Subcutaneous adipose tissue (tissue), 4 donors: ENCODE data around the gene PDRG1. TPM values are rescaled to one million over a fixed set of nuclear protein-coding genes. Genes with fewer than 3 reads are reported as not detected.

Experiments used
- total RNA-seq, 4 donors: library from RNA; depleted of rRNA; stranded (reverse); fragments of >200 nt; gene quantifications; one replicate each; pipeline ENCODE4 v1.1.0, GENCODE V29; 2016
- TF ChIP-seq, protein P1 (sequence below): fragments of 450-650 bp; IDR thresholded peaks from one replicate; pipeline ENCODE4 v1.5.1; 2016; ENCODE audit warnings: low read depth, mild to moderate bottlenecking, control low read depth, antibody characterized with exemption, moderate library complexity

The PDRG1 gene
- total RNA-seq, 4 donors from 2014 or later, result 5.1 to 8.3 (median 6.6) TPM

GRCh38 chr20:31948008-31948407, 3.8 kb downstream of the PDRG1 start:
- TF ChIP-seq, protein P1, sequence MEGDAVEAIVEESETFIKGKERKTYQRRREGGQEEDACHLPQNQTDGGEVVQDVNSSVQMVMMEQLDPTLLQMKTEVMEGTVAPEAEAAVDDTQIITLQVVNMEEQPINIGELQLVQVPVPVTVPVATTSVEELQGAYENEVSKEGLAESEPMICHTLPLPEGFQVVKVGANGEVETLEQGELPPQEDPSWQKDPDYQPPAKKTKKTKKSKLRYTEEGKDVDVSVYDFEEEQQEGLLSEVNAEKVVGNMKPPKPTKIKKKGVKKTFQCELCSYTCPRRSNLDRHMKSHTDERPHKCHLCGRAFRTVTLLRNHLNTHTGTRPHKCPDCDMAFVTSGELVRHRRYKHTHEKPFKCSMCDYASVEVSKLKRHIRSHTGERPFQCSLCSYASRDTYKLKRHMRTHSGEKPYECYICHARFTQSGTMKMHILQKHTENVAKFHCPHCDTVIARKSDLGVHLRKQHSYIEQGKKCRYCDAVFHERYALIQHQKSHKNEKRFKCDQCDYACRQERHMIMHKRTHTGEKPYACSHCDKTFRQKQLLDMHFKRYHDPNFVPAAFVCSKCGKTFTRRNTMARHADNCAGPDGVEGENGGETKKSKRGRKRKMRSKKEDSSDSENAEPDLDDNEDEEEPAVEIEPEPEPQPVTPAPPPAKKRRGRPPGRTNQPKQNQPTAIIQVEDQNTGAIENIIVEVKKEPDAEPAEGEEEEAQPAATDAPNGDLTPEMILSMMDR, result no peak

- TF ChIP-seq, protein P1, result no peak
These were observed 6.1 kb downstream of the PDRG1 start for GRCh38 chr20:31945785-31946184.

GRCh38 chr20:31945319-31945718, 6.5 kb downstream of the PDRG1 start:
- TF ChIP-seq, protein P1, result no peak

DNA sequence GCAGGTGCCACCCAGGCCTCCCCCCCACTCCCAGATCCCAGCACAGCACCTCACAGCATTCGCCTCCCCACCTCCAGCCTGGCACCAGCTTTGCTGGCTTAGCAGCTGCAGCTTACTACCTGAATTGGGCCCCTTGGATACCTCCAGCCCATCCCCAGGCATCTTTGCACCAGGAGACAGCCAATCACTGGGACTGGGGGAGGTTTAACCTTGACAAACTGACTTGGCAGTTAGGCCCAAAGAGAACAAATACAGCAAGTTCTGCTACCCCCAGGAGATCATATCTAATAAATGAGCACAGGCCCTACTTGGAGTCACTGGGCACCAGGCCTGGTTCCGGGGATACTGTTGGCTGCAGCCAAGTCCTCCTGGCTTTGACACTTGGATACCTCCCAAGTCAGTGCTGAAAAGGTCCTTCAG, 8.8 kb downstream of the PDRG1 start:
- TF ChIP-seq, protein P1, result no peak

DNA sequence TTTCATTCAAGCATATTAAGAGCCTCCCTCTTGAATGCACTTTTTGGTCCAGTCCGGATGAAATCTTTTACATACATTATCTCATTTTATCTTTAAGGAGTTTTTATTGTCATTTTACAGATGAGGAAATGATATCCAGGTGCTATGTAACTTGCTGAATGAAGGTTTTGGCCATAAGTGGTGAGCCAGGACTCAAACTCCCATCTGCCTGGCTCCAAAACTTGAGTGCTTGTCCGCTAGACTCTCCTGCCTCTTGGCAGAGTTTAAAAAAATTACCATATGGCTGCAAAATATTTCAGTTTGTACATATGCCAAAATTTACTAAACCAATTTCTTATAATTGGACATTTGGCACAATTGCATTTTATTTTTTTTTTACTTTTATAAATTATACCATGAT, 12.2 kb downstream of the PDRG1 start:
- TF ChIP-seq, protein P1, result no peak

DNA sequence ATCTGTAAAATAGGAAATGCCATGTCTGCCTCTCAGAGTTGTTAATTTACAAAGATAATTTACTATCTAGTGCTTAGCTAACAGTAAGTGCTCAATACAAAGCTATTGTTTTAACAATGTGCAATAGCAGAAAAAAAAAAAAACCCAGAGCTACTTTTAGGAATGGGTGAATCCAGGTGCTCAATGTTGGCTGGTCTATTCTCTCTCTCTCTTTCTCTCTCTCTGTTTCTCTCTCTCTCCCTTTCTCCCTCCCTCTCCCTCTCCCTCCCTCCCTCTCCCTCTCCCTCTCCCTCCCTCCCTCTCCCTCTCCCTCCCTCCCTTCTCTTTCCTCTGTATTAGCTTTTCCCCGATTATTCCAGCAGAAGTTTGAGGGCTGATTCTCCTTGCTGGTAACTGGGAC, 14.0 kb downstream of the PDRG1 start:
- TF ChIP-seq, protein P1, result no peak

DNA sequence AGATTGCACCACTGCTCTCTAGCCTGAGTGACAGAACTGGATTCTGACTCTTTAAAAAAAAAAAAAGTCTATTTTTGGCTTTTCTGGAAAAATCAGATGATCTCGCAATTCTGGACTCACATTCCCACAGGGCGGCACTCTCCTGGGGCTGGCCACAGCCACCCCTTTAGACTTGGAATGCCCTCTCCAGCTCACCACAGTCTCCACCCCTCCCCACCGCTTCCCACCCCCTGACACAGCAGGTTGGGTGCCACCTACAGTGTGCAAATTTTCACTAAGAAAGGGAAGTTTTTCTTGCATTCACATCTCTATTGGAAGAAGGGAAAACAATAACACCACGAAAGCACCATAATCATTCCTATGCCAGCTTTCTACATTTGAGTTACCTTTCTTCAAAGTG, 15.4 kb downstream of the PDRG1 start:
- TF ChIP-seq, protein P1, result no peak
